Endothelial cell (in vitro differentiated cells): ENCODE data around the gene FHOD3. TPM values are rescaled to one million over a fixed set of nuclear protein-coding genes. Genes with fewer than 3 reads are reported as not detected.

ENCODE experiments used
- DNase-seq: peaks from one replicate; pipeline ENCODE4 v3.0.0; 2021; ENCODE audit warnings: low spot score
- H3K27ac Mint-ChIP-seq: one replicate; pipeline ENCODE4 v1.8.0; 2021; ENCODE audit warnings: mixed read lengths, inconsistent platforms; ENCODE audit not compliant: unreplicated experiment
- H3K27me3 Mint-ChIP-seq: one replicate; pipeline ENCODE4 v1.8.0; 2021; ENCODE audit warnings: mild to moderate bottlenecking, moderate library complexity, mixed read lengths, inconsistent platforms; ENCODE audit not compliant: unreplicated experiment
- H3K36me3 Mint-ChIP-seq: one replicate; pipeline ENCODE4 v1.8.0; 2021; ENCODE audit warnings: mild to moderate bottlenecking, low read depth, mixed read lengths, inconsistent platforms; ENCODE audit not compliant: unreplicated experiment
- H3K4me1 Mint-ChIP-seq: one replicate; pipeline ENCODE4 v1.8.0; 2021; ENCODE audit warnings: mild to moderate bottlenecking, mixed read lengths, inconsistent platforms; ENCODE audit not compliant: unreplicated experiment
- H3K4me3 Mint-ChIP-seq: one replicate; pipeline ENCODE4 v1.8.0; 2021; ENCODE audit warnings: mild to moderate bottlenecking, mixed read lengths, inconsistent platforms; ENCODE audit not compliant: unreplicated experiment
- H3K9me3 Mint-ChIP-seq: one replicate; pipeline ENCODE4 v1.8.0; 2021; ENCODE audit warnings: mixed read lengths, inconsistent platforms; ENCODE audit not compliant: unreplicated experiment
- CTCF ChIP-seq: fragments of 200-600 bp; sonication (generic); IDR thresholded peaks from one replicate; pipeline ENCODE4 v1.5.0; 2021; ENCODE audit warnings: antibody characterized with exemption; ENCODE audit not compliant: unreplicated experiment
- total RNA-seq: library from RNA; stranded (reverse); fragmentation: NEBNext Ultra II Directional; extraction: Animal tissue kit (Norgen Biotek cat#: 25700); gene quantifications from one replicate; pipeline ENCODE4 v1.2.1, GENCODE V29; 2021; ENCODE audit not compliant: unreplicated experiment

Gene FHOD3
- total RNA-seq, 1 donor from 2014 or later = 0.67 TPM

GRCh38 chr18:36366994-36367839 lies 69.7 kb downstream of the FHOD3 start:
- no peaks in the 10 kb centered on the region for H3K9me3 Mint-ChIP-seq
- peaks cover 4% of the 10 kb centered on the region for H3K27me3 Mint-ChIP-seq
- no peaks in the 10 kb centered on the region for H3K36me3 Mint-ChIP-seq
- H3K27ac Mint-ChIP-seq = no peak overlapping the region
- no peak for DNase-seq
- TF ChIP-seq CTCF = no peak
- H3K4me3 Mint-ChIP-seq = no peak overlapping the region
- no peaks in the 10 kb centered on the region for H3K4me1 Mint-ChIP-seq

DNA sequence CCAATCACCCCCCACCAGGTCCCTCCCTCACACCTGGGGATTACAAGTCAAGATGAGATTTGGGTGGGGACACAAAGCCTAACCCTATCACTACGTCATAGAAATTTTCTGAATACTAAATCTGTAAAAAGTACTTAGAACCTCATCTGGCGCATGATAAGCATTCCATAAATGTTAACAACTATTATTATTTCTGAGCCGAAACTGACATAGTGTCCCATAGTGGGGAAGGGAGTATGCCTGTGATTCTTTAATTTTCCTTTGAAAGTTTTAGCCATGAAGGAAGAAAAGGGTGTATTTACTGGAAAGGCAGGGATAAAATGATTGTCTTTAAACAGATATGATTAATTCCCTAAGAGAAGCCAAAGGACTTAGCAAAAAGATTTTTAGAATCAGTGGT lies 71.4 kb downstream of the FHOD3 start:
- H3K4me1 Mint-ChIP-seq = no peaks in the 10 kb centered on the region
- no peaks in the 10 kb centered on the region for H3K9me3 Mint-ChIP-seq
- no peak for DNase-seq
- no peaks in the 10 kb centered on the region for H3K36me3 Mint-ChIP-seq
- H3K27ac Mint-ChIP-seq = no peak overlapping the region
- no peak overlapping the region for H3K4me3 Mint-ChIP-seq
- no peak for TF ChIP-seq CTCF
- peaks cover 4% of the 10 kb centered on the region for H3K27me3 Mint-ChIP-seq

DNA sequence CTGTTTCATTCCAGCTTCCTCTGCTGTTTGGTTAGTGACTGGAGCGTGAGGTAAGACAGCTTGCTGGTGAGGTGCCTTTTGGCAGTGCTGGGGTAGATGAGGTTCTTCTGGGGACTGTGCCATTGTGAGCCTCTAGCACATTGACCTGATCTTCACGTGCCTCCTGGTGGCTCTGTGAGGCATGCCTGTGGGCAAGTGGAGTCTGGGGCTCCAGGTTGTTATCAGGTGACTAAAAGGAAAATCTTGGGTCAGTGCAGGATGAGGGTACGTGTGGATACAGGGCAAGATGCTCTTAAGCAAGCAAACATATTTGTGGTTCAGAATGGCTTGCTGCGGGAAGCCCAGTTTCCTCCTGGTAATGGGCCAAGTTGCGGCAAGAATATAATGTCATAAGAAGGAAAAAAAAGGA lies 75.4 kb downstream of the FHOD3 start:
- H3K4me1 Mint-ChIP-seq = no peaks in the 10 kb centered on the region
- no peaks in the 10 kb centered on the region for H3K9me3 Mint-ChIP-seq
- TF ChIP-seq CTCF = no peak
- no peak for DNase-seq
- H3K36me3 Mint-ChIP-seq = no peaks in the 10 kb centered on the region
- no peak overlapping the region for H3K27ac Mint-ChIP-seq
- peaks cover 5% of the 10 kb centered on the region for H3K27me3 Mint-ChIP-seq
- H3K4me3 Mint-ChIP-seq = no peak overlapping the region

- no peak overlapping the region for H3K27ac Mint-ChIP-seq
- no peaks in the 10 kb centered on the region for H3K36me3 Mint-ChIP-seq
Observed at GRCh38 chr18:36374262-36374661, 76.7 kb downstream of the FHOD3 start.

More at GRCh38 chr18:36374262-36374661, 76.7 kb downstream of the FHOD3 start:
- Mint-ChIP-seq H3K4me1 (peaks cover 3% of the 10 kb centered on the region), H3K27me3 (peaks cover 7% of the 10 kb centered on the region), H3K9me3 (no peaks in the 10 kb centered on the region), H3K4me3 (no peak overlapping the region)
- TF ChIP-seq CTCF = no peak
- DNase-seq = no peak
